Astrocyte (in vitro differentiated cells and primary cell): ENCODE measurements around the gene KIF24.

ENCODE experiments used
- CTCF ChIP-seq: IDR thresholded peaks from 2 replicates; pipeline ENCODE4 v1.5.1; 2011; ENCODE audit warnings: low read depth, mild to moderate bottlenecking, inconsistent platforms, low read length, moderate library complexity; ENCODE audit not compliant: insufficient read depth
- EZH2 ChIP-seq: IDR thresholded peaks from 2 replicates; pipeline ENCODE4 v1.6.1; 2012; ENCODE audit warnings: mild to moderate bottlenecking, low read length, inconsistent platforms; ENCODE audit not compliant: insufficient read depth

- TF ChIP-seq CTCF (no peak), EZH2 (no peak)
Measured at GRCh38 chr9:34279411-34279810, 49.7 kb downstream of the KIF24 start.
